Suprapubic skin (tissue), 4 donors: ENCODE measurements around the gene NPIPA1. TPM values are rescaled to one million over a fixed set of nuclear protein-coding genes. Genes with fewer than 3 reads are reported as not detected.
"Not testable (repeated sequence)": the region's sequence is repeated elsewhere in the genome, so short reads cannot be mapped to it uniquely, and the experiment has no call there.

Source experiments
- DNase-seq, 2 donors: peaks; one replicate each; pipeline ENCODE4 v3.0.0-alpha.2; 2019; ENCODE audit warnings: low spot score in 2 of 2
- H3K27ac ChIP-seq: fragments of 200-600 bp; sonication (generic); one replicate; pipeline ENCODE4 v1.5.1; 2019
- H3K27me3 ChIP-seq: fragments of 200-600 bp; sonication (generic); one replicate; pipeline ENCODE4 v1.5.1; 2019
- H3K36me3 ChIP-seq: fragments of 200-600 bp; sonication (generic); one replicate; pipeline ENCODE4 v1.5.1; 2019
- H3K4me1 ChIP-seq: fragments of 200-600 bp; sonication (generic); one replicate; pipeline ENCODE4 v1.5.1; 2019
- H3K4me3 ChIP-seq: fragments of 200-600 bp; sonication (generic); one replicate; pipeline ENCODE4 v1.5.1; 2019; ENCODE audit warnings: mild to moderate bottlenecking
- H3K9me3 ChIP-seq: fragments of 200-600 bp; sonication (generic); one replicate; pipeline ENCODE4 v1.5.1; 2019
- WGBS: methylation state at CpG from one replicate; pipeline ENCODE4 v1.1.5; 2018; 5-methylcytosine and 5-hydroxymethylcytosine counted together
- total RNA-seq, 4 donors: library from RNA; depleted of rRNA; stranded (reverse); fragments of >200 nt; gene quantifications; one replicate each; pipeline ENCODE4 v1.1.0, GENCODE V29; 2016
- TF ChIP-seq, protein P1 (sequence below), 2 donors: fragments of 200-600 bp in 1 of 2; fragments of 450-650 bp in 1 of 2; sonication (generic) in 1 of 2; IDR thresholded peaks; one replicate each; pipeline ENCODE4 v1.5.1; 2016 to 2019; ENCODE audit warnings: antibody characterized with exemption in 2 of 2, mild to moderate bottlenecking in 1 of 2, moderate library complexity in 1 of 2

Gene NPIPA1
- 100 to 1,000 TPM in 1 of 4 donors, 10 to 100 TPM in 3; 76.1 to 187 (median 78.8) TPM for total RNA-seq

DNA sequence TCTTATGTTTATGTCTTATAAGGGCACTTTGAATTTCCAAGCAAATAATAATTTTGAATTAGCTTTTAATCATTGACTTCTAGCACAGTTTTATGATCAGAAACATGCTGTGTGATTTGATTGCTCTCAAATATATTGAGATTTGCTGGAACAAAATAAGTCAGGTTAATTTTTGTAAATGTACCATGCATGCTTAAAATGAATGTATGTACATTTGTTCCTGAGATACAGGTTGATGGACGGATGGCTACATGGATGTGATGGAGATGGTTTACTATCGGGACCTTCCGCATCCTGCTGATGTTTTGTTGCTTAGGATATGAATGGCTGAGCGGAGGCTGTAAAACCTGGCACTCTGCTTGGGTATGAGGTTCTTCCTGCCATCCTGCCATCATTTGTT, at the start of gene NPIPA1:
Gene NPIPA1 (plus strand): TSS at position 301 of the 400 bp plus-strand sequence. CDS start 0 bp downstream, at position 301.
- not testable (repeated sequence) for H3K4me1 ChIP-seq, H3K36me3 ChIP-seq, H3K4me3 ChIP-seq, DNase-seq, H3K27ac ChIP-seq, H3K9me3 ChIP-seq, H3K27me3 ChIP-seq
- no CpG with 5 or more reads among the region's 4 CpGs for WGBS

DNA sequence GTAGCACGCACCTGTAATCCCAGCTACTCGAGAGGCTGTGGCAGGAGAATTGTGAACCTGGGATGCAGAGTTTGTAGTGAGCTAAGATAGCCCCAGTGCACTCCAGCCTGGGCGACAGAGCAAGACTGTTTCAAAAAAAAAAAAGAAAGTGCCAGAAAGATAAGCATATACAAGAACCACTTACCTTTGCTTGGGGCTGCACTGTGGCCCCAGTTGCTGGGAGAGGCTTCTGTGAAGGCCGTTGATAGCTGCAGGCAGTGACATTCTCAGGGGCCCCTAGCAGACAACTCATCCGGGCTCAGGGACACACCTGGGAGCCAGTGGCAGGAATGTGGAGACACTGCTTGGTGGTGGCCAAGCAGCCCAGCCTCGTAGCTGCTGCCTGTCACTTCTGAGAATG, 45.1 kb upstream of the NPIPA1 start:
- H3K4me1 ChIP-seq, H3K9me3 ChIP-seq, H3K27ac ChIP-seq, H3K27me3 ChIP-seq, H3K4me3 ChIP-seq, DNase-seq: not testable (repeated sequence)
- H3K36me3 ChIP-seq, result peaks cover 15% of the 10 kb centered on the region
- WGBS, result 87% methylated on average over 5 of the region's 6 CpGs

DNA sequence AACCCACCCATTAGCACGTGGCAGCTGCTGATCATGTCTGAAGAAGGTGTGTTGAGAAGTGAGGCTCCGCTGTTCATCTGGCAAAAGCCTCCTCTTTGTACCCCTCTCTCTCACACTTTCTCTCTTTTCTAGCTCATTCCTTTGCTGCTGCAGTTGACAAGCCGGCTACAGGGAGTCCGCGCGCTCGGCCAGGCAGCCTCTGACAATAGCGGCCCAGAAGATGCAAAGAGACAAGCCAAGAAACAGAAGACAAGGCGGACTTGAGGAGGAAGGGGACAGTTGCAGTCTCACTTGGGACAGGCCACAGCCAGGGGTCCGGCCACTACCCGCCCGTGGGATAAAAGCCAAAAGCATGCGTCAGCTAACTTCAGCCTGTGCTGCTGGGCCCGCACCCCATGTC, 41.9 kb upstream of the NPIPA1 start:
- not testable (repeated sequence) for H3K9me3 ChIP-seq, H3K27ac ChIP-seq, H3K4me1 ChIP-seq, H3K4me3 ChIP-seq, H3K27me3 ChIP-seq, H3K36me3 ChIP-seq, DNase-seq
- WGBS, result 85% methylated on average over 10 of the region's 14 CpGs

DNA sequence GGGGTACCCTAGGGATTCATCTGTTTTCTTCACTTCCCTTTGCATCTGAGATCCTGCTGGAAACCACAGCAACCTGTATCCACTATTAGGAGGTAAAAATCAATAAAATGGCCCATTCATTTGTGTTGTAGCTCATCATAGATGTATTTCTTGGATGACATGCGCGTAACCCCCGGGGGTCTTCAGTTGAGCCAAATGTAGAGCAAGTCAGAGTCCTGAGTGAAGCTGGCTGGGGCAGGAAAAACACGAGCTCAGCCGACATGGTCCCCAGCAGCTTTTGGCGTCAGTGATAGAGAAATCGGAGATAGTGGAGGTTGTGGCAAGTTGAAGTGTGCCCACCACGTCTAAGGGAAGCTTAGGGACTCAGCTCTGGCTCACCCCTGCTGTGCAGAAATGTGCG, 41.2 kb upstream of the NPIPA1 start:
- not testable (repeated sequence) for DNase-seq, H3K9me3 ChIP-seq
- 92% methylated on average over 8 of the region's 9 CpGs for WGBS

DNA sequence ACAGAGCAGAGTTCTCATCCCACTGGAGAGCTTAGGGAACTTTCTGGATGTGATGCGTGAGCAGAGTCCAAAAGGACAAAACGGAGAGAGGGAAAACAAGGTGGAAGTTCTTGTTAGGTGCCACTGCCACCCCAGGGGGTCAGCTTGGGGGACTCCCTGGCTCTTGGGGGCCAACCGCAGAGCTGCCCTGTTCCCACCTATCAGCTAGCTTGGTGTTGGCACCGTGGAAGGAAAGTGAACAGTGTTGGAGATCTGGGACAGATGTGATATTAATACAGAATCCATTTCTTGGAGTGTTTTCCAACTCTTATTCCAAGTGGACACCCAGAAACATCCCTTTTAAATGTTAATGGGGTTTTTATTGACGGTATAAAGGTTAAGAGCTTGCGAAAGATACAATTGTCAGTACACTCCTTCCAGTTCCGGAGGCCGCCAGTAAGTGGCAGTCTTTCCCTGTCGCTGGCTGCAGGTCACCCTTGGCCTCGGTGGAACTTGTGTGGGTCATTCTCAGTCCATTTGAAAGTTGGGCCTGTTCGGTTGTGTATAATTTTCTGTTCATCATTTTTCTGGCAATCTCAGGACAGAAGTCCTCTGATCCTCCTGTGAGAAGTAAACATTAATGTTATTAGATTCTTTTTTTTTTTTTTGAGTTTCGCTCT, 40.1 kb upstream of the NPIPA1 start:
- DNase-seq, H3K9me3 ChIP-seq, H3K36me3 ChIP-seq, H3K4me1 ChIP-seq, H3K27ac ChIP-seq, H3K27me3 ChIP-seq, H3K4me3 ChIP-seq: not testable (repeated sequence)
- 89% methylated on average over 3 of the region's 12 CpGs for WGBS
- TF ChIP-seq, protein P1, sequence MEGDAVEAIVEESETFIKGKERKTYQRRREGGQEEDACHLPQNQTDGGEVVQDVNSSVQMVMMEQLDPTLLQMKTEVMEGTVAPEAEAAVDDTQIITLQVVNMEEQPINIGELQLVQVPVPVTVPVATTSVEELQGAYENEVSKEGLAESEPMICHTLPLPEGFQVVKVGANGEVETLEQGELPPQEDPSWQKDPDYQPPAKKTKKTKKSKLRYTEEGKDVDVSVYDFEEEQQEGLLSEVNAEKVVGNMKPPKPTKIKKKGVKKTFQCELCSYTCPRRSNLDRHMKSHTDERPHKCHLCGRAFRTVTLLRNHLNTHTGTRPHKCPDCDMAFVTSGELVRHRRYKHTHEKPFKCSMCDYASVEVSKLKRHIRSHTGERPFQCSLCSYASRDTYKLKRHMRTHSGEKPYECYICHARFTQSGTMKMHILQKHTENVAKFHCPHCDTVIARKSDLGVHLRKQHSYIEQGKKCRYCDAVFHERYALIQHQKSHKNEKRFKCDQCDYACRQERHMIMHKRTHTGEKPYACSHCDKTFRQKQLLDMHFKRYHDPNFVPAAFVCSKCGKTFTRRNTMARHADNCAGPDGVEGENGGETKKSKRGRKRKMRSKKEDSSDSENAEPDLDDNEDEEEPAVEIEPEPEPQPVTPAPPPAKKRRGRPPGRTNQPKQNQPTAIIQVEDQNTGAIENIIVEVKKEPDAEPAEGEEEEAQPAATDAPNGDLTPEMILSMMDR (IDR thresholded peaks at IDR 0.05), result peak in 1 of 2 donors; percentile 25

More for the DNA sequence above, 41.2 kb upstream of the NPIPA1 start:
- not testable (repeated sequence) for H3K4me3 ChIP-seq, H3K4me1 ChIP-seq, H3K36me3 ChIP-seq, H3K27me3 ChIP-seq, H3K27ac ChIP-seq

DNA sequence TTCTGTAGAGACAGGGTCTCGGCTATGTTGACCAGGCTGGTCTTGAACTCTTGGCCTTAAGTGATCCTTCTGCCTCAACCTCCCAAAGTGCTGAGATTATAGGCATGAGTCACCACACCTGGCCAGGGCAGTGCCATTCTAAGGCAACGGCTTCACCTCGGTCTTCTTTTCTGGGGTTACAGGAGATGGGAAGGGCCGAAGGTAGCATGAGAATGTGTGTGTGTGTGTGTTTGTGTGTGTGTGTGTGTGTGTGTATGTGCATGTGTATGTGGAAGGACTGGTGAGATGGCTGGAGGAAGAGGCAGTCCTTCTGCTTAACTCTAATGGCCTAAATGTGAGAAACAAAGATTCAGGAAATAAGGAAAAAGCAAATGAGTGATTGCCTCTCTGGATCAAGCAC, 39.1 kb upstream of the NPIPA1 start:
- DNase-seq, H3K9me3 ChIP-seq, H3K27me3 ChIP-seq, H3K36me3 ChIP-seq, H3K4me1 ChIP-seq, H3K27ac ChIP-seq, H3K4me3 ChIP-seq: not testable (repeated sequence)
- 95% methylated on average over 3 of the region's 4 CpGs for WGBS

DNA sequence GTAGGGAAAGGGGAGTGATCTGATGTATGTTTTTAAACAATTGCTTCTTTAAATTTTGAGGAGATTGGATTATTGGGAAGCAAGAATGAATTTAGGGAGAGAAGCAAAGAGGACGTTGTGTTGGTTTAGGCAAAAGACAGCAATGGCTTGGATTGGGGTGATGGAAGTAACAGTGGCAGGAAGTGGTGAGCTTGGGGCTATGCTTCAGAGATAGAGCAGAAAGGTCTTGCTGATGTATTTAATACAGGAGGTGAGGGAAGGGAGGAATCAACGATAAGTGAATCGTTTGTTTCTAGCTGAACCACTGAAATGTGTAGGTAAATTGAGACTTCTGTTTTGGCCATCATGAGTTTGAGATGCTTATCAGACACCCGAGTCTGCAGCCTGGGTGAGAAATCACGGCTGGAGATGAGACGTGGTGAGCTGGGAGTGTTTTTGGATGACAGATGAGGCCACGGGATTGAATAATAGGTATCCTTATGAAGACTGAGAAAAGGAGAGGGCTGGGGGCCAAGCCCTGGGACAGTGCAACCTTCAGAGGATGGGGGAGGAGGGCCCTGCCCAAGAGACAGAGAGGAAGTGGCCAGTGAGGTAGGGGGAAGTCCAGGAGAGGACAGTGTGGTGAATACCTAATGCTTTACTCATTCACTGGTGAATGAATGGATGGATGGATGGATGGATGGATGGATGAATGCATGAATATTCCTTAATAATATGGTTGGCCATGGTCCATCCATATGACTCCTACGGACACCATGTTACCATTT, 33.9 kb upstream of the NPIPA1 start:
- DNase-seq, H3K9me3 ChIP-seq, H3K27ac ChIP-seq, H3K4me3 ChIP-seq, H3K27me3 ChIP-seq, H3K4me1 ChIP-seq, H3K36me3 ChIP-seq: not testable (repeated sequence)
- WGBS, result 50% methylated on average over 1 of the region's 8 CpGs

DNA sequence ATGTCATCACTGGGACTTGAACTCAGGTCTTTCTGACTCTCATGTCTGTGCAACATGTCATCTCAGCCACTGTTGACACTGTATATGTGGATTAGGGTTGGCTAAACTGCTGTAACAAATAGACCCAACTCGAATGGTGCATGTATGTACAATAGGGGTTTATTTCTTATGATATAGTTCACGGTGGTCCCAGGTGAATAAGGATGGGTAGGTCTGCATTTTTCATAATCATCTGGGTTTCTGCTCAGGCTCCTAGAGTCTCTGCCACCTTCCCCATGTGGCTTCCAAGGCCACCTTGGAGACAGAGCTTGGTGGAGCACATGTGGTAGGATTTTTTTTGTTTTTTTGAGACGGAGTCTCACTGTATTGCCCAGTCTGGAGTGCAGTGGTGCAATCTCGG, 27.5 kb upstream of the NPIPA1 start:
- H3K27me3 ChIP-seq, H3K27ac ChIP-seq, H3K4me1 ChIP-seq, DNase-seq, H3K9me3 ChIP-seq, H3K36me3 ChIP-seq, H3K4me3 ChIP-seq: not testable (repeated sequence)
- WGBS, result no CpG with 5 or more reads among the region's 4 CpGs

DNA sequence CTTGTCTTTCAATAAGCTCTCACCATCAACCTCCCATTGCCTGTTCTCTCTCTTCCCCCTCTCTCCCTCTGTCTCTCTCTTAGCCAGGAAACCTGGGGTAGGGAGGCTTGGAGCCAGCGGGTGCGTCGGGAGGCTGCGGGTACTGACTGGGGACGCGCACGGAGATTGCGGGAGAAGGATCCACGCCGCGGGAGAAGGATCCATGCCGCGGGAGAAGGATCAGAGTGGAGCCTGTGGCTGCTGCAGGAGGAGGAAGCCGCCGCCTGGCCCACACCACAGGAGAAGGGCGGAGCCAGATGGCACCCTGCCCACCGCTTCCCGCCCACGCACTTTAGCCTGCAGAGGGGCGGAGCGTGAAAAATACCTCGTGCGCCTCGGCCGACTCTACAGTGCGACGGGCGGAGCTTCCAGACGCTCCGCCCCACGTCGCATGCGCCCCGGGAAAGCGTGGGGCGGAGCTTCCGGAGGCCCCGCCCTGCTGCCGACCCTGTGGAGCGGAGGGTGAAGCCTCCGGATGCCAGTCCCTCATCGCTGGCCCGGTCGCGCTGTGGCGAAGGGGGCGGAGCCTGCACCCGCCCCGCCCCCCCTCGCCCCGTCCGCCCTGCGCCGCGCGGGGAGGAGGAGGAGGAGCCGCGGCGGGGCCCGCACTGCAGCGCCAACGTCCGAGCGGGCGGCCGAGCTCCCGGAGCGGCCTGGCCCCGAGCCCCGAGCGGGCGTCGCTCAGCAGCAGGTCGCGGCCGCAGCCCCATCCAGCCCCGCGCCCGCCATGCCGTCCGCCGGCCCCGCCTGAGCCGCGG, 26.2 kb upstream of the NPIPA1 start:
- H3K4me1 ChIP-seq, H3K36me3 ChIP-seq, H3K27me3 ChIP-seq, H3K9me3 ChIP-seq, H3K27ac ChIP-seq, H3K4me3 ChIP-seq, DNase-seq: not testable (repeated sequence)
- no CpG with 5 or more reads among the region's 85 CpGs for WGBS

DNA sequence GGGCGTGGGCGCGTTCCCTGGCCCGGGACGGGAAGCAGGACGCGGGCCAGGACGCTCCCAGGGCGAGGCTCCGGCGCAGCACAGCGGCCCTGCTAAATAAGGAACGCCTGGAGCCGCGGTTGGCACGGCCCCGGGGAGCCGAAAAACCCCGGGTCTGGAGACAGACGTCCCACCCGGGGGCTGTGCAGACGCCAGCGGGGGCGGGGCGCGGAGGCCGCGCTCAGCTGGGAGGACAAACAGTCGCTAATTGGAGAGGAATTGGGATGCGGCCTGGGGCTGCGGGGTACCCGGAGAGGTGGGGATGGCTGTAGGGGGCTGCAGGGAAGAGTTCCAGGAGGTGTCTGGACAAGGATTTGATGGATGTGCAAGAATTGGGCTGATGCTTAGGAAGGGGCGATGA, 25.3 kb upstream of the NPIPA1 start:
- Histone ChIP-seq H3K27ac (peak overlapping the region; percentile 89), H3K4me3 (peak overlapping the region; percentile 58)
- not testable (repeated sequence) for H3K27me3 ChIP-seq, H3K9me3 ChIP-seq, H3K36me3 ChIP-seq, H3K4me1 ChIP-seq
- peak; percentile 84 to 88 for DNase-seq
- WGBS, result no CpG with 5 or more reads among the region's 33 CpGs

DNA sequence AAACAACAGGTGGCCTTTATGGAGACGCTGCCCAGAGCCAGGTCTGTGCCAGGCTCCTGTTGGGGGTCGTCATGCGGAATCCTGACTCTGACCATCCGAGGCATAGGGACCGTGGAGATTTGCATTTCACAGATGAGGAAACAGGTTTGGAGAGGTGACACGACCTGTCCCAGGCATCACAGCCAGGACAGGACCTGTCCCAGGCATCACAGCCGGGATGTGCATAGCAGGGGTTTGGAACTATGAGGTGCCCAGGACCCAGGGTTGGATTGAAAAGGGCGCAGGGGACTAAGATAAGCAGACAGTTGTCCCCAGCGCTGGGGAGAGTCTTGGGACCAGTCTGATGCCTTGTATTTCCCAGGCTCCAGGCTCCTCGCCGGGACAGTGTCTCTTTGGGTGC, 24.7 kb upstream of the NPIPA1 start:
- H3K4me1 ChIP-seq, result not testable (repeated sequence)
- WGBS, result no CpG with 5 or more reads among the region's 11 CpGs

DNA sequence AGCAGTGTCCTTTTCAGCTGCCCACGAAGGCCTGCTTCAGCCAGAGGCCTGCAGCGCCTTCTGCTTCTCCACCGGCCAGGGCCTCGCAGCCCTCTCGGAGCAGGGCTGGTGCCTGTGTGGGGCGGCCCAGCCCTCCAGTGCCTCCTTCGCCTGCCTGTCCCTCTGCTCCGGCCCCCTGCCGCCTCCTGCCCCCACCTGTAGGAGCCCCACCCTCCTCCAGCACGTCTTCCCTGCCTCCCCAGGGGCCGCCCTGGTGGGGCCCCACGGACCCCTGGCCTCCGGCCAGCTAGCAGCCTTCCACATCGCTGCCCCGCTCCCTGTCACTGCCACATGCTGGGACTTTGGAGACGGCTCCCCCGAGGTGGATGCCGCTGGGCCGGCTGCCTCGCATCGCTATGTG, 18.7 kb upstream of the NPIPA1 start:
- H3K4me1 ChIP-seq, H3K36me3 ChIP-seq, H3K9me3 ChIP-seq, H3K4me3 ChIP-seq, H3K27ac ChIP-seq, H3K27me3 ChIP-seq: not testable (repeated sequence)
- WGBS, result no CpG with 5 or more reads among the region's 21 CpGs
- peak in 1 of 2 donors; percentile 58 for DNase-seq

More for the DNA sequence above, 24.7 kb upstream of the NPIPA1 start:
- not testable (repeated sequence) for DNase-seq, H3K36me3 ChIP-seq, H3K27ac ChIP-seq, H3K9me3 ChIP-seq, H3K27me3 ChIP-seq, H3K4me3 ChIP-seq
